ENCODE data around the gene CLUH. TPM values are rescaled to one million over a fixed set of nuclear protein-coding genes. Genes with fewer than 3 reads are reported as not detected.
A peak's percentile ranks its signal among the peaks of the same experiment; 100 is the strongest.
"Not testable (repeated sequence)": the region's sequence is repeated elsewhere in the genome, so short reads cannot be mapped to it uniquely, and the experiment has no call there.

CLUH gene
- total RNA-seq, 1 experiment from 2014 or later: 28.8 TPM

- in situ Hi-C loops (cut with HindIII; ENCODE audit: low pct_unique_long_range_greater_than_20kb, low sequenced_read_pairs): no loop called here
- peak; percentile 6 for DNase-seq (ENCODE audit: low read depth)
These were observed 55.3 kb downstream of the CLUH start for GRCh38 chr17:2656283-2656682.

- no peak for DNase-seq (ENCODE audit: low read depth)
- in situ Hi-C loops (cut with HindIII; ENCODE audit: low pct_unique_long_range_greater_than_20kb, low sequenced_read_pairs): no loop called here
These were observed 56.0 kb downstream of the CLUH start for GRCh38 chr17:2655546-2655945.

- DNase-seq (ENCODE audit: low read depth); in situ Hi-C loops (cut with HindIII; ENCODE audit: low pct_unique_long_range_greater_than_20kb, low sequenced_read_pairs): not testable (repeated sequence)
These were observed 58.7 kb downstream of the CLUH start for GRCh38 chr17:2652911-2653310.

- no peak for DNase-seq (ENCODE audit: low read depth)
- in situ Hi-C loops (cut with HindIII; ENCODE audit: low pct_unique_long_range_greater_than_20kb, low sequenced_read_pairs): no loop called here
These were observed 62.4 kb downstream of the CLUH start for GRCh38 chr17:2649191-2649590.

DNA sequence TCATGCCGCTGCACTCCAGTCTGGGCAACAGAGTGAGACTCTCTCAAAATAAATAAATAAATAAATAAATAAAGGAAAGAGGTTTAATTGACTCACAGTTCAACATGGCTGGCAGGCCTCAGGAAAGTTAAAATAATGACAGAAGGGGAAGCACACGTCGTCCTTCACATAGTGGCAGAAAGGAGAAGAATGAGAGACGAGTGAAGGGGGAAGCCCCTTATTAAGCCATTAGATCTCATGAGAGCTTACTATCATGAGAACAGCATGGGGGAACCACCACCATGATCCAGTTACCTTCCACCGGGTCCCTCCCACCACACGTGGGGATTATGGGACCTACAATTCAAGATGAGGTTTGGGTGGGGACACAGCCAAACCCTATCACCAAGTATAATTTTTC, 63.6 kb downstream of the CLUH start:
- no peak for DNase-seq (ENCODE audit: low read depth)
- in situ Hi-C loops (cut with HindIII; ENCODE audit: low pct_unique_long_range_greater_than_20kb, low sequenced_read_pairs): no loop called here

DNA sequence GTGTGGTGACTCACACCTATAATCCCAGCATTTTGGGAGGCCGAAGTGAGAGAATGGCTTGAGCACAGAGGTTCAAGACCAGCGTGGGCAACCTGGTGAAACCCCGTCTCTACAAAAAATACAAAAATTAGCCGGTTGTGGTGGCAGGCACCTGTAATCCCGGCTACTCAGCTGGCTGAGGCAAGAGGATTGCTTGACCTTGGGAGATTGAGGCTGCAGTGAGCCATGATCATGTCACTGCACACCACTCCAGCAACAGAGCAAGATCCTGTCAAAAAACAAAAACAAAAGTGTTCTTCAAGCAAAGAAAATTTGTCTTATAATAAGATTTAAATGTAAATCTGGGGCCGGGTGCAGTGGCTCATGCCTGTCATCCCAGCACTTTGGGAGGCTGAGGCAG, 66.6 kb downstream of the CLUH start:
- in situ Hi-C loops (cut with HindIII; ENCODE audit: low pct_unique_long_range_greater_than_20kb, low sequenced_read_pairs): no loop called here
- no peak for DNase-seq (ENCODE audit: low read depth)

Other genes starting within 250 kb of the CLUH start
- 22.8 and 25.4 TPM in 2 replicates for gene METTL16, start 199.9 kb downstream of the CLUH start, total RNA-seq (2014; rRNA removed; shearing (Covaris generic); ENCODE audit: low replicate concordance)
- gene PAFAH1B1, start 118.1 kb downstream of the CLUH start, total RNA-seq (2014; rRNA removed; shearing (Covaris generic); ENCODE audit: low replicate concordance): 92.6 and 96.8 TPM in 2 replicates
- gene CCDC92B, start 37.9 kb upstream of the CLUH start, total RNA-seq (2014; rRNA removed; shearing (Covaris generic); ENCODE audit: low replicate concordance): not detected in 2 replicates
- 2.0 and 5.0 TPM in 2 replicates for gene RAP1GAP2, start 84.7 kb upstream of the CLUH start, total RNA-seq (2014; rRNA removed; shearing (Covaris generic); ENCODE audit: low replicate concordance)